ENCODE results near the gene KIF3C.

DNA sequence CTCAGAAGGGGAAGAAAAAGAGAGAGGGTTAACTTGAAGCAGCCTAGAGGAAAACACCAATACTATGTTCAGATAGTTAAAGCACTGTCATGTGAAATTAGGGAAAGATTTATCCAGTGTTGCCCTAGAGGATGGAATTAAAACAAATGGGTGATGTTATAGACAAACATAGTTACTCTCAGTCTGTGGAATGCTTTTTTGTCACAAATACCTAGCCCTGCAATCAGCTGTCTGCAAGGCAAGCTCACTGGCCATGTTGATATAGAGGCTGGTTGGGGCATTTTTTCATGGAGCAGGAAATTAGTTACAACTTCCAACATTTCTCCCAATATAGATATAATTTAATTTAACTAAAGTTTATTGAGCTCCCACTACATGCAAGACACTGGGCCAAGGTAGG is 43.2 kb upstream of the KIF3C start:
- TF ChIP-seq, protein P1, sequence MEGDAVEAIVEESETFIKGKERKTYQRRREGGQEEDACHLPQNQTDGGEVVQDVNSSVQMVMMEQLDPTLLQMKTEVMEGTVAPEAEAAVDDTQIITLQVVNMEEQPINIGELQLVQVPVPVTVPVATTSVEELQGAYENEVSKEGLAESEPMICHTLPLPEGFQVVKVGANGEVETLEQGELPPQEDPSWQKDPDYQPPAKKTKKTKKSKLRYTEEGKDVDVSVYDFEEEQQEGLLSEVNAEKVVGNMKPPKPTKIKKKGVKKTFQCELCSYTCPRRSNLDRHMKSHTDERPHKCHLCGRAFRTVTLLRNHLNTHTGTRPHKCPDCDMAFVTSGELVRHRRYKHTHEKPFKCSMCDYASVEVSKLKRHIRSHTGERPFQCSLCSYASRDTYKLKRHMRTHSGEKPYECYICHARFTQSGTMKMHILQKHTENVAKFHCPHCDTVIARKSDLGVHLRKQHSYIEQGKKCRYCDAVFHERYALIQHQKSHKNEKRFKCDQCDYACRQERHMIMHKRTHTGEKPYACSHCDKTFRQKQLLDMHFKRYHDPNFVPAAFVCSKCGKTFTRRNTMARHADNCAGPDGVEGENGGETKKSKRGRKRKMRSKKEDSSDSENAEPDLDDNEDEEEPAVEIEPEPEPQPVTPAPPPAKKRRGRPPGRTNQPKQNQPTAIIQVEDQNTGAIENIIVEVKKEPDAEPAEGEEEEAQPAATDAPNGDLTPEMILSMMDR (tag by site-specific recombination; IDR thresholded peaks at IDR 0.05) = no peak
- no peak for TF ChIP-seq ZEB2 (tag by site-specific recombination; IDR thresholded peaks at IDR 0.05)
- TF ChIP-seq, protein P2, sequence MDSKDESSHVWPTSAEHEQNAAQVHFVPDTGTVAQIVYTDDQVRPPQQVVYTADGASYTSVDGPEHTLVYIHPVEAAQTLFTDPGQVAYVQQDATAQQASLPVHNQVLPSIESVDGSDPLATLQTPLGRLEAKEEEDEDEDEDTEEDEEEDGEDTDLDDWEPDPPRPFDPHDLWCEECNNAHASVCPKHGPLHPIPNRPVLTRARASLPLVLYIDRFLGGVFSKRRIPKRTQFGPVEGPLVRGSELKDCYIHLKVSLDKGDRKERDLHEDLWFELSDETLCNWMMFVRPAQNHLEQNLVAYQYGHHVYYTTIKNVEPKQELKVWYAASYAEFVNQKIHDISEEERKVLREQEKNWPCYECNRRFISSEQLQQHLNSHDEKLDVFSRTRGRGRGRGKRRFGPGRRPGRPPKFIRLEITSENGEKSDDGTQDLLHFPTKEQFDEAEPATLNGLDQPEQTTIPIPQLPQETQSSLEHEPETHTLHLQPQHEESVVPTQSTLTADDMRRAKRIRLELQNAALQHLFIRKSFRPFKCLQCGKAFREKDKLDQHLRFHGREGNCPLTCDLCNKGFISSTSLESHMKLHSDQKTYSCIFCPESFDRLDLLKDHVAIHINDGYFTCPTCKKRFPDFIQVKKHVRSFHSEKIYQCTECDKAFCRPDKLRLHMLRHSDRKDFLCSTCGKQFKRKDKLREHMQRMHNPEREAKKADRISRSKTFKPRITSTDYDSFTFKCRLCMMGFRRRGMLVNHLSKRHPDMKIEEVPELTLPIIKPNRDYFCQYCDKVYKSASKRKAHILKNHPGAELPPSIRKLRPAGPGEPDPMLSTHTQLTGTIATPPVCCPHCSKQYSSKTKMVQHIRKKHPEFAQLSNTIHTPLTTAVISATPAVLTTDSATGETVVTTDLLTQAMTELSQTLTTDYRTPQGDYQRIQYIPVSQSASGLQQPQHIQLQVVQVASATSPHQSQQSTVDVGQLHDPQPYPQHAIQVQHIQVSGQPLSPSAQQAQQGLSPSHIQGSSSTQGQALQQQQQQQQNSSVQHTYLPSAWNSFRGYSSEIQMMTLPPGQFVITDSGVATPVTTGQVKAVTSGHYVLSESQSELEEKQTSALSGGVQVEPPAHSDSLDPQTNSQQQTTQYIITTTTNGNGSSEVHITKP (tag by site-specific recombination; IDR thresholded peaks at IDR 0.05) = no peak
- no peak for TF ChIP-seq SCRT2 (tag by site-specific recombination; IDR thresholded peaks at IDR 0.05)
- TF ChIP-seq ZNF335 (tag by site-specific recombination; conservative IDR thresholded peaks at IDR 0.05) = no peak
- no peak for TF ChIP-seq ZNF114 (tag by site-specific recombination; IDR thresholded peaks at IDR 0.05)

All from HEK293 (cell line).